HG03039 (cell line): ENCODE results near the gene CREG1.
"Not testable (repeated sequence)": the region's sequence is repeated elsewhere in the genome, so short reads cannot be mapped to it uniquely, and the experiment has no call there.

Source experiments
- ATAC-seq: cut with Tn5 transposase; IDR thresholded peaks from one replicate; pipeline ENCODE4 v1.9.1; 2021; ENCODE audit warnings: mild to moderate bottlenecking, moderate library complexity; ENCODE audit not compliant: unreplicated experiment

CREG1 gene

DNA sequence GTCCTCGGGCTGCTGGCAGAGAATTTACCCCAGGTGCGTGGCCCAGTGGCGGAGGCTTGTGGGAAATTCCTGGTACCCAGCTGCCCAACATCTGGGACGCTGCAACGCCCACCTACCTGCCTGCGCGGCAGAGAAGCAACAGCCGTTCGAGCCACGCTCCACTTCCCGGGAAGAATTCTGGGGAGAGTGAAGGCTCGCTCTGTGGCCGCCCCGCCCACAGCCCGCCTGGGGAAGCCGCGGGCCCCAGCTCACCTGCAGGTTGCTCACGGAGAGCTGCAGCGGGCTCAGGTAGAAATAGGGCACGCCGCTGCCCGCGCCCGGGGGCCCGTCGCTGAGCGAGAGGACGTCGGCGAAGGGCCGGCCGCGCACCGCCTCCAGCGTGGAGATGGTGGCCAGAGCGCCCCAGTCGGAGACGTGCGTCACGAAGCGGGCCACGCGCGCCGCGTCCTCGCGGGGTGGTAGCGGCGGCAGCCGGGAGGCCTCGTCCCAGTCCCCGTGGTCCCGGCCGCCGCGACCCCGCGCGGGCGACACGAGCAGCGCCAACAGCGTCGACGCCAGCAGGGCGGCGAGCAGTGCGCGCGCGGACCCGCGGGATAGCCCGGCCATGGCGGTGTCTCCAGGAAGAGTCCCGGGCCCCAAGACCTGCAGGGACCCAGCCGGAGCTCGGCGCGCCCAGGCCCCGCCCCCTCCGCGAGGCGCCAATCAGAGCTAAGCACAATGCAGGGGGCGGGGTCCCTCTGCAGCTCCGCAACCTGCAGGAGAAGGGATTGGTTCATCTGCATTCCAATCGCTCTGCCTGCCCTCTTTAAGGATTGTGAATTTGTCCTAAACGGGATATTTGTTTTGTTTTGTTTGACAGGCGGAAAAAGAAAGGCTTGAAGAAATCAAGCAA is at the start of gene CREG1:
Gene CREG1, minus strand, starts transcription at position 627 of the 892 bp plus-strand sequence.
- ATAC-seq: peak; percentile 98

DNA sequence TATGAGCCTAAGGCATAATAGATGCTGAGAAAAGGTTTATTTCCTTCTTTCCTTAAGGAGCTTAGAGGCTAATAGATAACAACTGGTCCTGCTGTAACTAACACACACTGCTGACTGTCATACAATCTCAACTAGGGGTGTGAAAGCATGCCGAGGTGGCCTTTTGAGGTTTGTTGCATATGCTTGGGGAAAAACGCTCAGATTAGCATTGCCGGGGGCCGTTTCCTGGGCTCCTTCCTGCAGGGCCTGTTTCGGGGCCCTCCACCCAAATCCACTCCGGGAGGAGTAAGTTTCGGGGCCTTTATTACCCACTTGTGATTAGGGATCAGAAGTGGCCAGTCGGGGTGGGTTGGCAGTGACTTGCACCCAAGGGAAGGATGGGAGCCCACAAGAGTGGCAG is 49.3 kb upstream of the CREG1 start:
- no peak for ATAC-seq

DNA sequence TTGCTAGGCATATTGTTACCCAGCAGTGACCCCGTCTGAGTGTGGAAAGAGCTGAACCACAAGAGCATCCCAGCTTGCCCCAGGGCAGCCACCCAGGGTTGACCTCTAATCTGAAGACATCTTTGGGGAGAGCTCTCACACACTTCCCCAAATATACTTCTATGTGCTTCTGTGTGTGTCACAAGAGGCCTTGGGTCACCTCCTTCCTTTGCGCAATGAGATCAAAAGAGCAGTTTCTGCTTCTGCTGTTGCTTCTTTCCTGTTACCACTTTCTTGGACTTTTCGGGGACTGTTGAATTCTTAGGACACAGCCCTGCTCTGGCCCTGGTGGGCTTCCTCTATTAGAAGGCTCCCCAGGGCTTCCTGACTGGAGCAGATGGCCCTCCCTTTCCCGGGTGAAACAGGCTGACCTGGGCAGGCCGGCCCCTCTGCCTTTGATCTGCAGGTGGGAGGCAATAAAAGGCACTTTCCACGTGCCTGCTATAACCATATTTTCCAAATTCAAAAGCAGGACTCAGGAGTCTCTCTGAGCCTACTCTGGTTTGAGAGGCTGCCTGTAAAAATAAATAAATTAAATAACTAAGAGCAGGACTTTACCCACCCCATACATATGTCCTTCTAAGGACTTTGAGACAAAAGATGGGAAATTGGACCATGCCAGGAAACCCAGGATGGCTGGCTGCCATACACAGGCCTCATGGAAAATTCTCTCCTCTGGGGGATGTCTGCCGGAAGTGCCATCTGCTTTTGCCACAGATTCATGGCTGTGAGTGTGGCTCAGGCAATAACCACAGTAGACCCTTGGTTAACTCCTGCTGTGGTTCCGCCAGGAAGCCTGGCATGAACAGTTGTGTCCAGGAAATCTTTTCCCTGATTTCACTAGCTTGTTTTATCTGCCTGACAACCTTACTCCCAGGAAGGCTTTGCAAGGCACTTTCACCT is 48.2 kb upstream of the CREG1 start:
- ATAC-seq: no peak

DNA sequence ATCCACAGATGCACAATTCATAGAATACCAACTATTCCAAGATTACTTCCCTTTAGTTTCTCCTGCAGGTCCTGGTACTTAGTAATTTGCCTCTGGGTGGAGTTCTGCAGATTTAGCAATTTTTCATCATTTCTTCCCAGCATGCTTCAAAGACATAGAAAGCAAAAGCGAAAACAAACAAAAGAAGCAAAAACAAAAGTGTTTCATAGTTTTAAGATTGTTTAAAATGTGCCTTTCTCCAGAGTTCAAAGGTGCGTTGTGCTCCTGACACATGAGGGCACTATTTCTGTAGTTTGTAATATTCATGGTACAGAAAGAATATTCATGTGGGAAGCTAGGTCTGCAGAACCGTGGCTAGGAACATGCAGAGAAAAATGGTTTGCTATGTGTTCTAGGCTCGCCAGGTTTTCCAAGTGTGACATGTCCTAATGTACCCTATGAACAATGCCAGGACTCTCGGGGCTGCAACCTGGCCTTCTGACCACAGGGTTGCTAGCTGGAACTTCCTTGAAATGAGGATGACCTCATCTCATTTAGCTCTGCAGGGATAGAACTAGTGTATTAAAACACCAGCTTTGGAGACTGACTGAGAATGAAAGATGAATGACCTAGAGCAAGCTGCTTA is 46.5 kb upstream of the CREG1 start:
- ATAC-seq: peak; percentile 81

DNA sequence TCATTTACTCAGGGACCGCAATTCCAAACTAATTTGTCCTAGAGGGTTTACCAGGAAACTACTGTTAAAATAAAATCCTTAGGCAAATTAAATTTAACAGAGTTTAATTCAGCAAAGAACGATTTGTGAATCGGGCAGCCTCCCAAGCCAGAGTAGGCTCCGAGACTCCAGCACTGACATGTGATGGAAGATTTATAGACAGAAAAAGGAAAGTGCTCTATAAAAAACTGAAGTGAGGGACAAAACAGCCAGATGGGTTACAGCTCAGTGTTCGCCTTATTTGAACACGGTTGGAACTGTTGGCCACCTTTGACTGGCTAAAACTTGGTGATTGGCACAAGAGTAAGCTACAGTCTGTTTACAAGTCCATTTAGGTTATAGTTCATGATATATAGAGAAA is 41.3 kb upstream of the CREG1 start:
- no peak for ATAC-seq

DNA sequence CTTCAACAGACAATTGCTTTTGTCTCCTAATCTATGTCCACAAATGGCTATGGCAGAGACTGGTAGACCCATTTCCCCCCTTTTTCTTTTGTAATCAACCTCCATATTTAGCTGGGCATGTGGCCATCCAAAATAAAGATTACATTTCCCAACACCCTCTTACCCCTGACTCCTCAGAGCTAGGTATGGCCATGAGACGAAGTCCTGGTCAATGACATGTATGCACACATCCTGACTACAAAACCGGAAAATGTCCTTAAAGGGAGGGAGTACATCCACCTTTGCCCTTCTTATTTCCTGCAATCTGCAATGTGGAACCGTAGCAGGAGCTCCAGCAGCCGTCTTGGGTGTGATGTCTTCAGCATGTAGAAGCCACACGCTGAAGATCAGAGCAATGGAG is 40.3 kb upstream of the CREG1 start:
- ATAC-seq: no peak

DNA sequence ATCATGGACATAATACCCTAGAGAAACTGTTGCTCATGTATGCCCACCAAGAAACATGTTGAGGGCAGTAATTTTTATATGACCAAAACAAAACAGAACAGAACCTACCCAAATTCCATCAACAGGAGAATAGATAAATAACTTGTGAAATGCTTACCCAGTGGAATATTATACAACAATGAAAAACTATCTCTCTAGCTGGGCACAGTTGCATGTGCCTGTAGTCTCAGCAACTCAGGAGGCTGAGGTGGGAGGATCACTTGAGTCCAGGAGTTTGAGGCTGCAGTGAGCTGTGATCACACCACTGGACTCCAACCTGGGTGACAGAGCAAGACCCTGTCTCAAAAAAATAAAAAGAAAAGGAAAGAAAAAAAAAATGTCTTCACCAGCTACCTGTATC is 38.9 kb upstream of the CREG1 start:
- no peak for ATAC-seq

DNA sequence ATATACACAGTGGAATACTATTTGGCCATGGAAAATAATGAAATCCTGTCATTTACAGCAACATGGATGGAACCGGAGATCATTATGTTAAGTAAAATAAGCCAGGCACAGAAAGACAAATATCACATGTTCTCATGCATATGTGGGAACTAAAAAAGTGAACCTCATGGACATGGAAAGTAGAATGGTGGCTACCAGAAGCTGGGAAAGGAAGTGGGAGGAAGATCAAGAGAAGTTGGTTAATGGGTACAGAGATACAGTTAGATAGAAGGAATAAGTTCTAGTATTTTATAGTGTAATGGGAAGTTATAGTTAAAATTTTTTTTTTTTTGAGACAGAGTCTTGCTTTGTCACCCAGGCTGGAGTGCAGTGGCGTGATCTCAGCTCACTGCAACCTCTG is 34.8 kb upstream of the CREG1 start:
- no peak for ATAC-seq

DNA sequence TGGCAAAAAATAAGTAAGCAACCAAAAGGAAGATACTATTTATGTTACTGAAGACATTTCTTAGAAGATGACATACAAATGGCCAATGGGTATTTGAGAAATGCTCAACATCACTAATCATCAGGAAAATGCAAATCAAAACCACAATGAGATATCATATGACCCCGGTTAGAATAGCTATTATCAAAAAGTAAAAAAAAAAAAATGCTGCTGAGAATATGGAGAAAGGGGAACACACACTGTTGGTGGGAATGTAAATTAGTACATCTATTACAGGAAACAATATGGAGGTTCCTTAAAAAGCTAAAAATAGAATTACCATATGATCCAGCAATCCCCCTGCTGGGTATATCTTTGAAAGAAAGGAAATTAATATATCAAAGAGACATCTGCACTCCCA is 34.3 kb upstream of the CREG1 start:
- no peak for ATAC-seq

DNA sequence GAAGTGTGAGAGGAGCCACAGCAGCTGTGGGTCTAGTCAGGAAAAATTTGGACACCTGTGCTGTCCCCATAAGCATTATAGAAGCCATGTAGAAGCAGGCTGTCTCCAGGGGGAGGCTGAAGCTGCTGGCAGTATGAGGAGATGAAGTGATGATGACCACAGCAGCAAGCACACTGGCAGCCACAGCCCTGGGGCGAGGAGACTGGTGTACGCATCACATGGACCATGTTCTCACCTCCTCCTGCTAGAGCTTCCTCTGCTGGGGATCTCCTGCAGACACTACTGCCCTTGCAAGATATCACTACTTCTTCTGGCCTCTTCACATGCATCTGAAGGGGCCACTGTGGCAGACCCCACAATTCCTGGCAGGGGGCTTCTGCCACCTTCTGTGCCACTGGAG is 33.8 kb upstream of the CREG1 start:
- ATAC-seq: no peak

DNA sequence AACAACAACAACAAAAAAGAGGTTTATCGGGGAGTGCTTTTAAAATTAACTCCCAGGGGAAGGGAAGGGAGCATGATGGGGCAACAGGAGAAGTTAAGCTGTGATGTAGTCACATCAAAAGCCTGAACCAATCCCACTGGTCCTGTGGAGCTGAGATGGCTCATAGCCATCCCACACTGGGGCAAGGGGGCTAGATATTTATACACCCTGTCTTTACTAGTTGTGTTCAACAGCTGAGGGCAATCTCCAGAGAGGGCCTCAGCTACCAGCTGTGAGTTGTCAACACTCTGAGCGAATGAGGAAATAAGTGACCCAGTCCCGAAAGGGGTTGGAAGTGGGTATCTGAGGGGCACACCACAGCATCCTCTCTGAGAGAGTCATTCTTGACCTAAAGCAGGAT is 31.0 kb upstream of the CREG1 start:
- no peak for ATAC-seq

DNA sequence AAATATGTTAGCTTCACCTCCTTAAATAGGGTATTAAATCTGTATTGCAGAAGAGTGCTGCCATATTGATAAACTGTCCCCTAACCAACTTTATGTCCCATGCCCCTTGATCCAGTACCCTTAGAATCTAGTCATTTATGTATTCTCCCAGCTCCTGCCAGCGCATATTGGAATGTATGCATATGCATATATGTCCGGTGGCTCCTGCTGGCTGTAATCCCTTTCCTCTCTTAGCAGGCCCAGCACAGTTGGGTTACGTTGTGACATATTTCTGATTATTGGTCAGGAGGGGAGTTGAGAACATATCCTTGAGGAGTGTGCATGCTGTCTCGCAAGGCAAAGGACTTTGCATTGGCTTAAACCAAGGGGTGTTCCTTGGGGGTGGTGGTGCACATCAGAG is 29.2 kb upstream of the CREG1 start:
- no peak for ATAC-seq

DNA sequence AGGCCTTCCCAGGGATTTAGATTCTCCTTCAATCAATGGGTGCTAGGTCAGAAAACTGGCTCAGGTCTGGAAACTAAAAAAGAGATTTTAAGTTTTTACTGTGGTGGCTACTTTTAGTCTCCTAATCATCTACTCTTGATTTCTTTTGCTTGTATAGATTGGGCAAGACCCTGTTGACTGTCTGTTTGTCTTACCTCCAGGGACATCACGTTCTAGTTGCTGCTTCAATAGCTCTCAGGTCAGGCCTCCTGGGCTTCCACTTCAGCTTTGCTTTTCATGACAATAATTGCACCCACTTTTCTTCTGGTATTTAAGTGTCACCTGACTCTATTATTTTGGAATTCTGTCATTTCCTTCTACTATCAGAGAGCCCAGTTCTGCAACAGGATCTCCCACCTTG is 28.5 kb upstream of the CREG1 start:
- no peak for ATAC-seq

DNA sequence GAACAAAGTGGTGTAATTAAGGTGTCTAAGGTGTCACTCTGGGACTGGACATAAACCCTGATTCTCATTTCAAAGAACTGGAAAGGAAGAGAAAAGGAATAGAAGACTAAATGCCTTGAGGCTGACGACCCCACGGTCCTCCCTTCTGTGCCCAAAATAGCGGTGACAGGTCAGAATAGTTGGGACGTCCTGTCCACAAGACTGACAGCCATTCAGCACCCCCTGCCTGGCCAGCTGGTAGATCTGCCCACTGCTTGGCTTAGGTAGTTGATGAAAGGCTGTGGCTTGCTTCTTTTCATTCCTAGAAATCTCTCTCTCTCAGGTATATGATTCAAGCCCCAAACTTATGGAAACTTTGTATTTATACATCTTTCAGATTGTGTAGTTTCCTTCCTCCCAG is 26.4 kb upstream of the CREG1 start:
- ATAC-seq: no peak

DNA sequence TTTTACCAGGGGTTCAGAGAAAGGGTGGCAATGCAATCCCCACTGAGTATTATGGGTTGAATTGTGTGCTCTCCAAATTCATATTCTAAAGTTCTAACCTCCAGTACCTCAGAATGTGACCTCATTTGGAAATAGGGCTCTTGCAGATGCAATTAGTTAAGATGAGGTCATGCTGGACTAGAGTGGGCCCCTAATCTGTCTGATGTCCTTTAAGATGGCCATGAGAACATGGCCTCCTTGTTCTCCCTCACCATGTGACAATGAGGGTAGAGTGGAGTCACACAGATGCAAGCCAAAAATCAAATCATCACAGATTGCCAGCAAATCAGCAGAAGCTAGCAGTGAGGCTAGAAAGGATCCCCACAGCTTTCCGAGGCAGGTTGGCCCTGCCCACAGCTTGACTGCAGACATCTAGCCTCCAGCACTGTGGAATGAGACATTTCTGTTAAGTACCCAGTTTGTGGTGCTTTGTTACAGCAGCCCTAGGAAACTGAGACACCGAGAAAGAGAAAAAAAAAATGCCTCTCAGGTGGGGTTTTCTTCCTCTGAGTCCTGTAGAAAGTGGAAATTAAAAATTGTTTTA is 25.5 kb upstream of the CREG1 start:
- no peak for ATAC-seq

DNA sequence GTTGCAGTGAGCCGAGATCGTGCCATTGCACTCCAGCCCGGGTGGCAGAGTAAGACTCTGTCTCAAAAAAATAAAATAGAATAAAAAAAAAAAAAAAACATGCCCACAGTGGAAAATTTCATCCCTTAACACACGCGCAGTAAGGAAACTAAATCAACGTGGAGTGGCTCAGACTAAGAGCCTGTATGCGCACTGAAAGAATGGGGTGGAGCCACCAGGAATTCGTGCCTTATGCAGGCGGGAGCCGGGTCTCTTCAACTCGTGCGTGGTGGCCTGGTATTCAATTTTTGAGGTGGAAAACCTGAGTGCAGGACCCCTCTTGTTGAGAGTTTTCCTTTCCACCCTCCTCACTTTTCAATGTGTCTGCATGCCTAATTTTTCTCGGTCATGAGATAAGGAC is 22.1 kb upstream of the CREG1 start:
- no peak for ATAC-seq

DNA sequence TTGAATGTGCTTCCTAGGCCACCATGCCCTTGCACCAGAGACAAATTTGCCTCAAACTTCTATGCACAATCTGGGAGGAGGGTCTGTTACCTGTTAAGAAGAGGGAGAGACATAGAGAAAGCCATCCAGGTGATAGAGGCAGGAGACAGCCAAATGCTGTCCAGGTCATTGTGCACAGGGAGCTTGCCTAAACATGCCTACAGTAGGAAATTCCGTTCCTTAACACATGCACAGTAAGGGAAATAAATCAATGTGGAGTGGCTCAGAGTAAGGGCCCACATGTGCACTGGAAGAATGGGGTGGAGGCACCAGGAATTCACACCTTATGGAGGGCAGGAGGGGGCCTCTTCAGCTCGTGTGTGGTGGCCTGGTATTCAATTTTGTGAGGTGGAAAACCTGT is 19.5 kb upstream of the CREG1 start:
- no peak for ATAC-seq

DNA sequence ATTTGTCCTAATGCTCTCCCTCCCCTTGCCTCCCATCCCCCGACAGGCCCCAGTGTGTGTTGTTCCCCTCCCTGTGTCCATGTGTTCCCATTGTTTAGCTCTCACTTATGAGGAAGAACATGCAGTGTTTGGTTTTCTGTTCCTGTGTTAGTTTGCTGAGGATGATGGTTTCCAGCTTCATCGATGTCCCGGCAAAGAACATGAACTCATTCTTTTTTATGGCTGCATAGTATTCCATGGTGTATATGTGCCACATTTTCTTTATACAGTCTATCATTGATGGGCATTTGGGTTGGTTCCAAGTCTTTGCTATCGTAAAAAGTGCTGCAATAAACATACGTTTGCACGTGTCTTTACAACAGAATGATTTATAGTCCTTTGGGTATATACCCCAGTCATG is 17.1 kb upstream of the CREG1 start:
- not testable (repeated sequence) for ATAC-seq

DNA sequence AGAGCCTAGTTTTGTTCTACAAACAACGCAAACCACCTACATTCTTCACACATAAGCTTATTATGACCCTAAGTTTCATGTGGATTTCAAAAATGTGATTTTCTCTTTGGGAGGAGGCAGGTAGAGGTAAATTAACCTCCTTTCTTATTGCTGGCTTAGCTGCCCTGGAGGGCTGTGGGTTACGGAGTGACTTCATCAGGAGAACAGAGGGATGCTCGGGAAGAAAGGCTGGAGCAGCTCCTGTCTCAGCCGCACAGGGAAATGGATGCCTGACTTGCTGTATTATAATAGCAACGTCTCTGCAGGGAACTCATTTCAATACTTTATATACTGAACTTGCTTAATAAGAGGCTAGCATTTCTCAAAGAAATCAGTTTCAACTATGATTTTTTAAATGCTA is 14.1 kb upstream of the CREG1 start:
- ATAC-seq: no peak

DNA sequence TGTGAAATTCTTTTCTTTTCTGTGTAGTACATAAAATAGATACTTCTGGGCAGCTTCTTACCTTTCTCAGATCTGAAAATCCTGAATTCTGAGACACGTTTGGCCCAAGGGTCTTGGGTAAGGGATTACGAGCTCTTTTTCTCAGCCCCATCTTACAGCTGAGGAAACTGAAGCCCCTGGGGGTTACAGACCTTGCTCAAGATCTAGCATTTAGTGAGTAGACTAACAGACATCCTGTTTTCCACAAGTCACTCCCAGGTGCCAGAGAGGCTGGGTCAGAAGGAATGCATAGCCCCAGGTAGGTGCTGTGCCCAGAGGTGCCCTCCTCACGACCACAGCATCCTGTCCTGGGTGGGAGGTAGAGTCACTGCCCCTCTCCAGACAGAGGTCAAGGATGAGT is 13.2 kb upstream of the CREG1 start:
- no peak for ATAC-seq

DNA sequence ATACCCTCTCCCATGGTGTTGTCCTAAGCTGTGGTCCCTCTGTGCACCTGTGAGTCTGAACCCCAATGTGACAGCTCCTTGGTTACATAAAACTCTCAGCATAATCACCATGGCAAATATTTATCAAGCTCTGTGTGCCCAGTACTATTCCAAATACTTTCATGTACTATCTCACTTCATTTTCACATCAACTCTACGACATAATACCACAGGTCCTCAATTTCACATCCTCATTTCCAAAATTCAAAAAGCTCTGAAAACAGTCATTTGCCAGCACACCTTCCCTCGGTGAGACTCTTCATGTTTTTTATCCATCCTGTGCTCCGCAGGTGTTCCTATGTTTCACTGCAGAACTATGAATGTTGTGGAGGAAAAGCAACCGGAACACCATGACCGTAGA is 12.4 kb upstream of the CREG1 start:
- ATAC-seq: no peak
